Breast epithelium (tissue), 3 donors: ENCODE data around the gene DUSP19.

Source experiments
- POLR2AphosphoS5 ChIP-seq, 3 donors: sonication (generic); formaldehyde crosslinking; IDR thresholded peaks; one replicate each; pipeline ENCODE4 v1.6.1; 2017; ENCODE audit warnings: antibody characterized with exemption in 3 of 3
- TF ChIP-seq, protein P1 (sequence below), 3 donors: fragments of 450-650 bp; IDR thresholded peaks; one replicate each; pipeline ENCODE4 v1.5.1; 2016 to 2017; ENCODE audit warnings: antibody characterized with exemption in 3 of 3, mild to moderate bottlenecking in 3 of 3, moderate library complexity in 3 of 3

- TF ChIP-seq, protein P1, sequence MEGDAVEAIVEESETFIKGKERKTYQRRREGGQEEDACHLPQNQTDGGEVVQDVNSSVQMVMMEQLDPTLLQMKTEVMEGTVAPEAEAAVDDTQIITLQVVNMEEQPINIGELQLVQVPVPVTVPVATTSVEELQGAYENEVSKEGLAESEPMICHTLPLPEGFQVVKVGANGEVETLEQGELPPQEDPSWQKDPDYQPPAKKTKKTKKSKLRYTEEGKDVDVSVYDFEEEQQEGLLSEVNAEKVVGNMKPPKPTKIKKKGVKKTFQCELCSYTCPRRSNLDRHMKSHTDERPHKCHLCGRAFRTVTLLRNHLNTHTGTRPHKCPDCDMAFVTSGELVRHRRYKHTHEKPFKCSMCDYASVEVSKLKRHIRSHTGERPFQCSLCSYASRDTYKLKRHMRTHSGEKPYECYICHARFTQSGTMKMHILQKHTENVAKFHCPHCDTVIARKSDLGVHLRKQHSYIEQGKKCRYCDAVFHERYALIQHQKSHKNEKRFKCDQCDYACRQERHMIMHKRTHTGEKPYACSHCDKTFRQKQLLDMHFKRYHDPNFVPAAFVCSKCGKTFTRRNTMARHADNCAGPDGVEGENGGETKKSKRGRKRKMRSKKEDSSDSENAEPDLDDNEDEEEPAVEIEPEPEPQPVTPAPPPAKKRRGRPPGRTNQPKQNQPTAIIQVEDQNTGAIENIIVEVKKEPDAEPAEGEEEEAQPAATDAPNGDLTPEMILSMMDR (IDR thresholded peaks at IDR 0.05): no peak
- TF ChIP-seq POLR2AphosphoS5 (IDR thresholded peaks at IDR 0.05): peak in 2 of 3 donors; percentile 6 to 20
These were observed 40.8 kb upstream of the DUSP19 start for GRCh38 chr2:183037553-183038340.
